IMR-90 (cell line): Measurements from ENCODE around the gene PTPN13. TPM values are rescaled to one million over a fixed set of nuclear protein-coding genes. Genes with fewer than 3 reads are reported as not detected.

ENCODE experiments used
- ATAC-seq: fragments of 200-7000 bp; cut with Tn5 transposase; 2 replicates; pipeline ENCODE4 v1.9.1; 2020; ENCODE audit warnings: low read depth, mild to moderate bottlenecking, moderate library complexity
- BruUV-seq: library from RNA; stranded (reverse); fragments of 400-500 nt; replicated peaks from 2 replicates; lab custom pipeline; 2021; lab: Mats Ljungman, UMichigan
- CTCF ChIA-PET: fragments of 300-600 bp; formaldehyde crosslinking; extraction: SDS; loops from one replicate; lab custom pipeline; 2021; ENCODE audit warnings: antibody characterized with exemption; lab: Yijun Ruan, JAX
- POLR2A ChIA-PET: fragments of 300-600 bp; sonication (Branson Sonifier 250); formaldehyde crosslinking; loops from one replicate; lab custom pipeline; 2022; ENCODE audit warnings: antibody characterized with exemption; ENCODE audit not compliant: unreplicated experiment; lab: Charles Lee
- DNase-seq: peaks from one replicate; pipeline ENCODE4 v3.0.0; 2013
- H2AFZ ChIP-seq: replicated peaks from 2 replicates; pipeline ENCODE3; 2013; ENCODE audit warnings: low read length, mild to moderate bottlenecking; ENCODE audit not compliant: poor library complexity
- H2AK5ac ChIP-seq: 2 replicates; pipeline ENCODE4 v1.6.1; 2013; ENCODE audit warnings: low read depth, low read length, inconsistent platforms
- H2AK9ac ChIP-seq: replicated peaks from 2 replicates; pipeline ENCODE3; 2013; ENCODE audit warnings: mild to moderate bottlenecking, low read depth, low read length, moderate library complexity; ENCODE audit not compliant: poor library complexity
- H2BK120ac ChIP-seq: 2 replicates; pipeline ENCODE4 v1.6.1; 2013; ENCODE audit warnings: low read depth, low read length, inconsistent platforms
- H2BK15ac ChIP-seq: 3 replicates; pipeline ENCODE4 v1.6.1; 2013; ENCODE audit warnings: low read depth, low read length, inconsistent platforms
- H2BK20ac ChIP-seq: 2 replicates; pipeline ENCODE4 v1.6.1; 2013; ENCODE audit warnings: low read depth, mild to moderate bottlenecking, inconsistent platforms, low read length, moderate library complexity
- H2BK5ac ChIP-seq: 2 replicates; pipeline ENCODE4 v1.6.1; 2013; ENCODE audit warnings: mild to moderate bottlenecking, low read depth, low read length, inconsistent platforms; ENCODE audit not compliant: poor library complexity, severe bottlenecking
- H3K14ac ChIP-seq: replicated peaks from 2 replicates; pipeline ENCODE4 v1.6.1; 2013; ENCODE audit warnings: low read depth, low read length, inconsistent platforms
- H3K18ac ChIP-seq: 2 replicates; pipeline ENCODE4 v1.6.1; 2013; ENCODE audit warnings: low read depth, low read length, control low read depth
- H3K23ac ChIP-seq: 2 replicates; pipeline ENCODE4 v1.6.1; 2013; ENCODE audit warnings: low read depth, low read length, inconsistent platforms
- H3K27ac ChIP-seq: 2 replicates; pipeline ENCODE4 v1.5.1; 2013; ENCODE audit warnings: mild to moderate bottlenecking, control low read depth, low read length; ENCODE audit not compliant: insufficient read depth
- H3K27me3 ChIP-seq: 2 replicates; pipeline ENCODE4 v1.6.1; 2013; ENCODE audit warnings: low read length; ENCODE audit not compliant: control insufficient read depth, insufficient read depth
- H3K36me3 ChIP-seq: 2 replicates; pipeline ENCODE4 v1.6.1; 2013; ENCODE audit warnings: low read length, mixed read lengths; ENCODE audit not compliant: control insufficient read depth, insufficient read depth
- H3K4ac ChIP-seq: 2 replicates; pipeline ENCODE4 v1.6.1; 2013; ENCODE audit warnings: low read depth, low read length, inconsistent platforms
- H3K4me1 ChIP-seq: 2 replicates; pipeline ENCODE4 v1.6.1; 2013; ENCODE audit warnings: low read length, mixed read lengths; ENCODE audit not compliant: control insufficient read depth, insufficient read depth
- H3K4me2 ChIP-seq: 2 replicates; pipeline ENCODE4 v1.6.1; 2013; ENCODE audit warnings: low read depth, mild to moderate bottlenecking, control low read depth, low read length, moderate library complexity
- H3K4me3 ChIP-seq: 2 replicates; pipeline ENCODE4 v1.5.1; 2013; ENCODE audit warnings: low read depth, mild to moderate bottlenecking, control low read depth, low read length, moderate library complexity; ENCODE audit not compliant: insufficient read depth
- H3K56ac ChIP-seq: 2 replicates; pipeline ENCODE4 v1.6.1; 2013; ENCODE audit warnings: low read length, inconsistent platforms; ENCODE audit not compliant: insufficient read depth; ENCODE audit errors: extremely low read depth
- H3K79me1 ChIP-seq, 2 experiments: 2 replicates each; pipeline ENCODE4 v1.6.1; 2013; ENCODE audit warnings: low read length in 2 of 2, inconsistent platforms in 1 of 2, low read depth in 1 of 2
- H3K9ac ChIP-seq: 2 replicates; pipeline ENCODE4 v1.6.1; 2013; ENCODE audit warnings: low read depth, low read length, control low read depth
- H3K9me1 ChIP-seq: 2 replicates; pipeline ENCODE4 v1.6.1; 2013; ENCODE audit warnings: low read length, inconsistent platforms; ENCODE audit not compliant: insufficient read depth
- H3K9me3 ChIP-seq: 2 replicates; pipeline ENCODE4 v1.6.1; 2013; ENCODE audit warnings: low read length; ENCODE audit not compliant: control insufficient read depth, insufficient read depth
- H4K20me1 ChIP-seq: 2 replicates; pipeline ENCODE4 v1.6.1; 2013; ENCODE audit warnings: low read length, inconsistent platforms; ENCODE audit not compliant: insufficient read depth
- H4K5ac ChIP-seq: 2 replicates; pipeline ENCODE4 v1.6.1; 2013; ENCODE audit warnings: mild to moderate bottlenecking, low read depth, low read length, control low read depth
- H4K8ac ChIP-seq, 2 experiments: 2 replicates each; pipeline ENCODE4 v1.6.1; 2013; ENCODE audit warnings: low read depth in 2 of 2, low read length in 2 of 2, control low read depth in 1 of 2, inconsistent platforms in 1 of 2
- H4K91ac ChIP-seq: 2 replicates; pipeline ENCODE4 v1.6.1; 2013; ENCODE audit warnings: low read depth, low read length, inconsistent platforms; ENCODE audit not compliant: insufficient read depth
- BHLHE40 ChIP-seq: fragments of 150-350 bp; IDR thresholded peaks from 2 replicates; pipeline ENCODE4 v1.6.1; 2016; ENCODE audit warnings: mild to moderate bottlenecking, low read depth, low read length
- CEBPB ChIP-seq: IDR thresholded peaks from 2 replicates; pipeline ENCODE4 v1.6.1; 2012; ENCODE audit warnings: low read depth, low read length, improper control_type of control experiment
- CHD1 ChIP-seq: IDR thresholded peaks from 2 replicates; pipeline ENCODE4 v1.6.1; 2012; ENCODE audit warnings: low read depth, low read length, improper control_type of control experiment
- CTCF ChIP-seq: conservative IDR thresholded peaks from 2 replicates; pipeline ENCODE4 v1.5.1; 2012; ENCODE audit warnings: mild to moderate bottlenecking, low read depth, low read length, improper control_type of control experiment
- ELK1 ChIP-seq: fragments of 150-350 bp; IDR thresholded peaks from 2 replicates; pipeline ENCODE4 v1.6.1; 2016; ENCODE audit warnings: low read depth, mild to moderate bottlenecking, low read length, moderate library complexity, borderline replicate concordance
- FOS ChIP-seq: fragments of 150-350 bp; IDR thresholded peaks from 2 replicates; pipeline ENCODE4 v1.6.1; 2016; ENCODE audit warnings: low read depth, low read length
- MAFK ChIP-seq: IDR thresholded peaks from 2 replicates; pipeline ENCODE4 v1.6.1; 2012; ENCODE audit warnings: low read depth, low read length, improper control_type of control experiment
- MAZ ChIP-seq: IDR thresholded peaks from 2 replicates; pipeline ENCODE4 v1.6.1; 2012; ENCODE audit warnings: low read depth, mild to moderate bottlenecking, low read length, improper control_type of control experiment, moderate library complexity, borderline replicate concordance
- MXI1 ChIP-seq: IDR thresholded peaks from 2 replicates; pipeline ENCODE4 v1.6.1; 2012; ENCODE audit warnings: low read depth, mild to moderate bottlenecking, low read length, moderate library complexity, borderline replicate concordance
- NFE2L2 ChIP-seq: fragments of 150-350 bp; IDR thresholded peaks from 2 replicates; pipeline ENCODE4 v1.6.1; 2016; ENCODE audit warnings: low read depth, mild to moderate bottlenecking, low read length
- POLR2A ChIP-seq: IDR thresholded peaks from 2 replicates; pipeline ENCODE4 v1.6.1; 2012; ENCODE audit warnings: mild to moderate bottlenecking, low read depth, low read length
- RAD21 ChIP-seq: IDR thresholded peaks from 2 replicates; pipeline ENCODE4 v1.6.1; 2012; ENCODE audit warnings: low read length, improper control_type of control experiment
- RCOR1 ChIP-seq: IDR thresholded peaks from 2 replicates; pipeline ENCODE4 v1.6.1; 2012; ENCODE audit warnings: mild to moderate bottlenecking, low read length, improper control_type of control experiment; ENCODE audit not compliant: insufficient replicate concordance
- RFX5 ChIP-seq: IDR thresholded peaks from 2 replicates; pipeline ENCODE4 v1.8.0; 2012; ENCODE audit warnings: low read depth, mild to moderate bottlenecking, low read length, moderate library complexity
- SMC3 ChIP-seq: fragments of 150-350 bp; IDR thresholded peaks from 2 replicates; pipeline ENCODE4 v1.6.1; 2016; ENCODE audit warnings: low read depth, mild to moderate bottlenecking, antibody characterized with exemption, low read length, moderate library complexity
- USF2 ChIP-seq: fragments of 150-350 bp; IDR thresholded peaks from 2 replicates; pipeline ENCODE4 v1.6.1; 2017; ENCODE audit warnings: mild to moderate bottlenecking, antibody characterized with exemption, low read length, low read depth
- dilution Hi-C: fragments of 300-500 bp; cut with HindIII; formaldehyde crosslinking; loops from one replicate; pipeline ENCODE4 v1.14.3; 2018; ENCODE audit warnings: low sequenced_read_pairs; ENCODE audit not compliant: unreplicated experiment
- in situ Hi-C: fragments of 300-500 bp; cut with MboI; formaldehyde crosslinking; loops from 3 replicates; pipeline ENCODE4 v1.14.3; 2019; ENCODE audit warnings: low sequenced_read_pairs, inconsistent platforms, mixed read lengths
- intact Hi-C: fragments of 100-400 bp; cut with micrococcal nuclease; formaldehyde crosslinking; loops from 2 replicates; pipeline ENCODE4 v1.10.0; 2022
- polyA plus RNA-seq, 3 experiments: library from polyadenylated mRNA; depleted of rRNA; stranded (reverse); fragments of >200 nt; gene quantifications; 2 replicates each; pipeline ENCODE4 v1.2.3, GENCODE V29; 2012; ENCODE audit warnings: low replicate concordance in 1 of 3
- total RNA-seq: library from RNA; depleted of rRNA; stranded (reverse); fragments of >200 nt; gene quantifications from 2 replicates; pipeline ENCODE4 v1.2.3, GENCODE V29; 2012

The PTPN13 gene
- total and polyA plus RNA-seq, 2 of the 4 experiments (the other 2 are of a cell fraction), result 7.7 to 29.0 TPM

GRCh38 chr4:86626066-86626465 lies 32.0 kb downstream of the PTPN13 start:
- H2BK5ac ChIP-seq, result no peak overlapping the region
- no peak overlapping the region for H3K9ac ChIP-seq
- H2AK5ac ChIP-seq, result no peak overlapping the region
- H3K9me1 ChIP-seq, result no peaks in the 10 kb centered on the region; the same call in 1 of the 2 replicates
- no peak overlapping the region for H2BK20ac ChIP-seq
- intact Hi-C loops, result no loop called here
- H3K56ac ChIP-seq, result no peak overlapping the region
- H4K91ac ChIP-seq, result no peak overlapping the region
- dilution Hi-C loops, result no loop called here
- no peak overlapping the region for H4K5ac ChIP-seq
- H3K14ac ChIP-seq, result no peak overlapping the region
- H2AFZ ChIP-seq, result no peak overlapping the region
- H3K36me3 ChIP-seq, result no peaks in the 10 kb centered on the region
- H3K79me1 ChIP-seq, result peaks cover 6 to 21% of the 10 kb centered on the region in 2 experiments; a peak in 3 of 4 replicates
- no peak overlapping the region for H2AK9ac ChIP-seq
- no peak overlapping the region for H3K27ac ChIP-seq
- no peak overlapping the region for H4K8ac ChIP-seq
- no peak overlapping the region for H3K23ac ChIP-seq
- H4K20me1 ChIP-seq, result peaks cover 7% of the 10 kb centered on the region; the same call in 1 of the 2 replicates
- ATAC-seq, result no peak
- ChIA-PET POLR2A (no interaction called here), CTCF (no interaction called here)
- no peak overlapping the region for H2BK120ac ChIP-seq
- no peak overlapping the region for H2BK15ac ChIP-seq
- no peaks in the 10 kb centered on the region for H3K9me3 ChIP-seq
- H3K4me3 ChIP-seq, result no peak overlapping the region
- no peak for DNase-seq
- no peak overlapping the region for H3K18ac ChIP-seq
- no peaks in the 10 kb centered on the region for H3K4me1 ChIP-seq
- H3K4me2 ChIP-seq, result no peak overlapping the region
- in situ Hi-C loops, result no loop called here
- no peak overlapping the region for H3K4ac ChIP-seq
- BruUV-seq, result no TSS peak
- no peak for TF ChIP-seq MAFK
- no peak for TF ChIP-seq USF2
- no peak for TF ChIP-seq MXI1
- TF ChIP-seq NFE2L2, result no peak
- no peak for TF ChIP-seq MAZ
- TF ChIP-seq CEBPB, result no peak
- no peak for TF ChIP-seq ELK1
- TF ChIP-seq RAD21, result no peak
- TF ChIP-seq CTCF, result no peak
- no peak for TF ChIP-seq RFX5
- TF ChIP-seq POLR2A, result no peak
- no peak for TF ChIP-seq FOS
- no peak for TF ChIP-seq CHD1
- no peak for TF ChIP-seq SMC3
- no peak for TF ChIP-seq RCOR1
- TF ChIP-seq BHLHE40, result no peak
- no peaks in the 10 kb centered on the region for H3K27me3 ChIP-seq
